Stimulated activated naive CD8-positive, alpha-beta T cell treated with anti-CD3 and anti-CD28 coated beads, Interleukin-15, Interleukin-2, amounts not matched to agents 100 U/mL and 50 U/mL, for 24 hours (primary cell): ENCODE measurements around the gene ARL6.

Experiments
- ATAC-seq: fragments of 150-1000 bp; cut with Tn5 transposase; one replicate; pipeline ENCODE4 v1.10.0; 2021
- DNase-seq: peaks from one replicate; pipeline ENCODE4 v3.0.0; 2021

ARL6 gene

GRCh38 chr3:97764407-97765238 lies at the start of gene ARL6:
ARL6 (plus strand) TSS chr3:97764758; CDS start chr3:97768108, 3,350 bp downstream.
- ATAC-seq (peak; percentile 98), DNase-seq (peak; percentile 77)

- peak; percentile 77 for ATAC-seq
- peak; percentile 67 for DNase-seq
Observed at GRCh38 chr3:97719156-97719821, 45.3 kb upstream of the ARL6 start.

GRCh38 chr3:97720417-97720816 lies 44.1 kb upstream of the ARL6 start:
- DNase-seq (no peak), ATAC-seq (no peak)

- ATAC-seq: no peak
Observed at GRCh38 chr3:97721446-97721845, 43.1 kb upstream of the ARL6 start.

GRCh38 chr3:97736928-97737327 lies 27.6 kb upstream of the ARL6 start:
- ATAC-seq (no peak), DNase-seq (no peak)

More at GRCh38 chr3:97721446-97721845, 43.1 kb upstream of the ARL6 start:
- DNase-seq: no peak

GRCh38 chr3:97738761-97739160 lies 25.8 kb upstream of the ARL6 start:
- ATAC-seq: no peak
- no peak for DNase-seq

- no peak for DNase-seq
- no peak for ATAC-seq
Observed at GRCh38 chr3:97742036-97742435, 22.5 kb upstream of the ARL6 start.

- ATAC-seq: no peak
- DNase-seq: no peak
Observed at GRCh38 chr3:97744289-97744688, 20.3 kb upstream of the ARL6 start.

GRCh38 chr3:97763586-97764406 lies 762 bp upstream of the ARL6 start:
- DNase-seq: no peak
- no peak for ATAC-seq

GRCh38 chr3:97765336-97765735 lies 778 bp downstream of the ARL6 start:
- ATAC-seq (no peak), DNase-seq (no peak)

- DNase-seq (no peak), ATAC-seq (no peak)
Observed at GRCh38 chr3:97772926-97773325, 8.4 kb downstream of the ARL6 start.

- ATAC-seq: no peak
- no peak for DNase-seq
Observed at GRCh38 chr3:97778152-97778551, 13.6 kb downstream of the ARL6 start.

- peak; percentile 40 for ATAC-seq
- no peak for DNase-seq
Observed at GRCh38 chr3:97793420-97794019, 29.0 kb downstream of the ARL6 start.

GRCh38 chr3:97795951-97796350 lies 31.4 kb downstream of the ARL6 start:
- no peak for DNase-seq
- no peak for ATAC-seq

- DNase-seq (no peak), ATAC-seq (no peak)
Observed at GRCh38 chr3:97804471-97804870, 39.9 kb downstream of the ARL6 start.

- ATAC-seq (no peak), DNase-seq (no peak)
Observed at GRCh38 chr3:97810779-97811390, 46.3 kb downstream of the ARL6 start.

GRCh38 chr3:97815149-97815917 lies 50.8 kb downstream of the ARL6 start:
- peak; percentile 27 for DNase-seq

GRCh38 chr3:97816811-97817210 lies 52.3 kb downstream of the ARL6 start:
- DNase-seq: no peak
- no peak for ATAC-seq

More at GRCh38 chr3:97815149-97815917, 50.8 kb downstream of the ARL6 start:
- peak; percentile 89 for ATAC-seq

- no peak for DNase-seq
- no peak for ATAC-seq
Observed at GRCh38 chr3:97817965-97818364, 53.4 kb downstream of the ARL6 start.

GRCh38 chr3:97820780-97821179 lies 56.2 kb downstream of the ARL6 start:
- ATAC-seq (no peak), DNase-seq (no peak)

GRCh38 chr3:97821287-97821773 lies 56.8 kb downstream of the ARL6 start:
- DNase-seq (peak; percentile 58), ATAC-seq (peak; percentile 25)
